ENCODE results near the gene TNIP2.

DNA sequence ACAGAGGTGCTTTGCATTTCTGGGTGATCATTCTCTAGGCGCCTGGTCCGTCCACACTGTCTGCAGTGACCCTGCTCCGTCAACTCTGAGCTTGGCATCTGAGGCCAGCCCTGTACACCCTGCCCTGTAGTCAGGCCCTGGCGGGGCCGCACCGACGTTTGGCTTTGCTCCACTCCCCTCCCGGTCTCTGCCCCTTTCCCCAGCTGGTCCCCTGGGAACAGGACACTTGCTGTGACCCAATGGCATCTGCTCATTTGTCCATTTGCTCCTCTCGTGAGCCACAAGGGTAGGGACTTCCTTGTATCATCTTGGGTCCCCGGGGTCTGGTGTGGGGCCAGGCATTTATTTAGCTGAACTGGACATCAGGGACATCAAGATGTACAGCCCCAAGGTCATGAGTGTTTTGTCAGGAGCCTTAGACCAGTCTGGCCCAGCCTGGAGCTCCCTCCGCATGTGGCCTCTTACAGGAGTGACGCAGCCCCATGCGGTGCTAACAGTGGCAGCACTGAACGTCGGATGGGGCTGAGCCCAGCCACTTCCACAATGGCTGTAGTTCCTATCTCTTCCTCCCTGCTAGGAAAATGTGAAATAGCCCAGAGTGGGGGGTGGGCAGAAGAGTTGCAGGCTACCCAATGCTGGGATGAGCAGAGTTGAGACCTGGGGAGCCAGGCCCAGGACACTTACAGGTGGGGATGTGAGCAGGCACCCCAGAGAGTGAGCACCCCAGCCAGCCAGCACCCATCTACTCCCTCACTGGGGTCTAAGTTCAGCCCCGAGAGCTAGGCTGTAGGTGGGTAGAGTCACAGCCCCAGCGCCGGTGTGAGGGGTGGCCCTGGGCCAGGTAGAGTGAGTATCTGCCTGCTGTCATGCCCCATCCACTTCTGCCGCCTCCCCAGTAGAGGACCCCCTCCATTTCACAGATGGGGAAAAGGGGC lies 34.7 kb upstream of the TNIP2 start:
- TF ChIP-seq, protein P1, sequence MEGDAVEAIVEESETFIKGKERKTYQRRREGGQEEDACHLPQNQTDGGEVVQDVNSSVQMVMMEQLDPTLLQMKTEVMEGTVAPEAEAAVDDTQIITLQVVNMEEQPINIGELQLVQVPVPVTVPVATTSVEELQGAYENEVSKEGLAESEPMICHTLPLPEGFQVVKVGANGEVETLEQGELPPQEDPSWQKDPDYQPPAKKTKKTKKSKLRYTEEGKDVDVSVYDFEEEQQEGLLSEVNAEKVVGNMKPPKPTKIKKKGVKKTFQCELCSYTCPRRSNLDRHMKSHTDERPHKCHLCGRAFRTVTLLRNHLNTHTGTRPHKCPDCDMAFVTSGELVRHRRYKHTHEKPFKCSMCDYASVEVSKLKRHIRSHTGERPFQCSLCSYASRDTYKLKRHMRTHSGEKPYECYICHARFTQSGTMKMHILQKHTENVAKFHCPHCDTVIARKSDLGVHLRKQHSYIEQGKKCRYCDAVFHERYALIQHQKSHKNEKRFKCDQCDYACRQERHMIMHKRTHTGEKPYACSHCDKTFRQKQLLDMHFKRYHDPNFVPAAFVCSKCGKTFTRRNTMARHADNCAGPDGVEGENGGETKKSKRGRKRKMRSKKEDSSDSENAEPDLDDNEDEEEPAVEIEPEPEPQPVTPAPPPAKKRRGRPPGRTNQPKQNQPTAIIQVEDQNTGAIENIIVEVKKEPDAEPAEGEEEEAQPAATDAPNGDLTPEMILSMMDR (IDR thresholded peaks at IDR 0.05), result no peak
- TF ChIP-seq POLR2A (IDR thresholded peaks at IDR 0.05), result no peak

Measured in uterus (tissue), 2 donors.